Ascending aorta (tissue), 2 donors: Measurements from ENCODE around the gene PGGHG. TPM values are rescaled to one million over a fixed set of nuclear protein-coding genes. Genes with fewer than 3 reads are reported as not detected.

ENCODE experiments used
- DNase-seq, 2 donors: peaks; one replicate each; pipeline ENCODE4 v3.0.0-alpha.2; 2019; ENCODE audit warnings: low spot score in 2 of 2
- H3K27ac ChIP-seq, 2 donors: fragments of 200-600 bp; sonication (generic); one replicate each; pipeline ENCODE4 v1.5.1; 2016 to 2017; ENCODE audit warnings: mild to moderate bottlenecking in 1 of 2
- H3K27me3 ChIP-seq: fragments of 200-600 bp; sonication (generic); one replicate; pipeline ENCODE4 v1.5.1; 2017
- H3K36me3 ChIP-seq, 2 donors: fragments of 200-600 bp; sonication (generic); one replicate each; pipeline ENCODE4 v1.5.1; 2016
- H3K4me1 ChIP-seq, 2 donors: fragments of 200-600 bp; sonication (generic); one replicate each; pipeline ENCODE4 v1.5.1; 2016 to 2017; ENCODE audit warnings: mild to moderate bottlenecking in 1 of 2
- H3K4me3 ChIP-seq, 2 donors: fragments of 200-600 bp; sonication (generic); one replicate each; pipeline ENCODE4 v1.5.1; 2016 to 2017; ENCODE audit warnings: mild to moderate bottlenecking in 1 of 2
- H3K9me3 ChIP-seq, 2 donors: fragments of 200-600 bp; sonication (generic); one replicate each; pipeline ENCODE4 v1.5.1; 2016
- intact Hi-C: fragments of 100-400 bp; cut with DNase I; formaldehyde crosslinking; loops from one replicate; pipeline ENCODE4 v1.15.1; 2023
- total RNA-seq: library from RNA; depleted of rRNA; stranded (reverse); fragments of >200 nt; gene quantifications from one replicate; pipeline ENCODE4 v1.1.0, GENCODE V29; 2016
- TF ChIP-seq, protein P1 (sequence below), 3 experiments: fragments of 200-600 bp in 2 of 3; fragments of 450-650 bp in 1 of 3; sonication (generic) in 2 of 3; IDR thresholded peaks; one replicate each; pipeline ENCODE4 v1.5.1; 2016 to 2019; ENCODE audit warnings: antibody characterized with exemption in 3 of 3, mild to moderate bottlenecking in 1 of 3, moderate library complexity in 1 of 3

PGGHG gene
- total RNA-seq, 1 donor from 2014 or later, result 155 TPM

DNA sequence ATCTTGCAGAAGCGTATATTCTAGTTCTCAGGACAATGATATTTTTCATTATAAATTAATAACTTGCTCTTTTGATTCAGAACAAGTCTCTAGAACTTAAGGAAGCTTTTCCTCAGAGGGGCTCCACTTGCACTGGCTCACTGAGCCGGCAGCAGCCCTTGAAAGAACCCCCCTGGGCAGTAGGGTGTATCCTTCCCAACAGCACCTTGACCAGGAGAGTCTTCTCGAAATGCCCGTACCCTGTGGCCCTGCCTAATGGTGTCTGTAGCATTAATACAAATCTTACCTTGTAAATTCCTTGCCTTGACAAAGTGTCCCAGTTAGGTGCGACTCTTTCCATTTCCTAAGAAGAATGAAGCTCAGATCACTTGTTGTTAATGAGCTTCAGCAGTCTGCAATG, 38.7 kb upstream of the PGGHG start:
- H3K27ac ChIP-seq, result no peak overlapping the region
- intact Hi-C loops, result loop anchor here (5.0 kb wide), 1 partner anchor 107 kb away; no protein-coding TSS in a partner anchor
- no peaks in the 10 kb centered on the region for H3K27me3 ChIP-seq
- TF ChIP-seq, protein P1, sequence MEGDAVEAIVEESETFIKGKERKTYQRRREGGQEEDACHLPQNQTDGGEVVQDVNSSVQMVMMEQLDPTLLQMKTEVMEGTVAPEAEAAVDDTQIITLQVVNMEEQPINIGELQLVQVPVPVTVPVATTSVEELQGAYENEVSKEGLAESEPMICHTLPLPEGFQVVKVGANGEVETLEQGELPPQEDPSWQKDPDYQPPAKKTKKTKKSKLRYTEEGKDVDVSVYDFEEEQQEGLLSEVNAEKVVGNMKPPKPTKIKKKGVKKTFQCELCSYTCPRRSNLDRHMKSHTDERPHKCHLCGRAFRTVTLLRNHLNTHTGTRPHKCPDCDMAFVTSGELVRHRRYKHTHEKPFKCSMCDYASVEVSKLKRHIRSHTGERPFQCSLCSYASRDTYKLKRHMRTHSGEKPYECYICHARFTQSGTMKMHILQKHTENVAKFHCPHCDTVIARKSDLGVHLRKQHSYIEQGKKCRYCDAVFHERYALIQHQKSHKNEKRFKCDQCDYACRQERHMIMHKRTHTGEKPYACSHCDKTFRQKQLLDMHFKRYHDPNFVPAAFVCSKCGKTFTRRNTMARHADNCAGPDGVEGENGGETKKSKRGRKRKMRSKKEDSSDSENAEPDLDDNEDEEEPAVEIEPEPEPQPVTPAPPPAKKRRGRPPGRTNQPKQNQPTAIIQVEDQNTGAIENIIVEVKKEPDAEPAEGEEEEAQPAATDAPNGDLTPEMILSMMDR (IDR thresholded peaks at IDR 0.05), result no peak
- peaks cover 52 to 73% of the 10 kb centered on the region in 2 donors for H3K36me3 ChIP-seq
- no peak overlapping the region for H3K4me3 ChIP-seq
- DNase-seq, result no peak
- H3K4me1 ChIP-seq, result no peaks in the 10 kb centered on the region
- H3K9me3 ChIP-seq, result no peaks in the 10 kb centered on the region

DNA sequence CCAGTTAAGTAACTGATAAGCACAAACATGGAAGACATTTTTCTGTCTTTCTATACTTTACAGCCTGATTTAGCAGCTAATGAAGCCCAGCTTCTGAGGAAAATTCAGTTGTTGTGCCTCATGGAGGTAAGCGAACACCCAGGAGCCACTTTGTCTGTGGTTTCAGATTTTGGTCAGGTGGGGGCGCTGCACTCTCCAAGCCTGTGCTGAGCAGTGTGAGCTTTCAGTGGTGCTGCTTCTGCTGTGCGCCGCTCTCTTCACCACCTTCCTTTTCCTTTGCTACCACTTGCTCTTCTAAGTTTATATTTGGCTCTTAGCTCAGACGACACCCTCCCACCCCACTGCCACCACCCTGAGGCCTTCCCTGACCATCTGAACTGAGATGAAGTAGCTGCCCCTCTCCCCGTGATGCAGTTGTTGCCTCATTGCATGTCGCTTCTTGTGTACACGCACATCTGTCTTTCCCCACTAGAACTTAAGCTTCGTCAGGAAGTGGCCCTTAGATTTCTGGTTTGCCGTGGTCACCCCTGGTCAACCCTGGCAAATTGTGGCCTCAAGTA, 38.1 kb upstream of the PGGHG start:
- Histone ChIP-seq H3K36me3 (peaks cover 48 to 68% of the 10 kb centered on the region in 2 donors), H3K4me3 (no peak overlapping the region), H3K9me3 (no peaks in the 10 kb centered on the region), H3K27me3 (no peaks in the 10 kb centered on the region), H3K27ac (no peak overlapping the region), H3K4me1 (no peaks in the 10 kb centered on the region)
- DNase-seq, result peak in 1 of 2 donors; percentile 74
- intact Hi-C loops, result loop anchor here (5.0 kb wide), 1 partner anchor 106 kb away; no protein-coding TSS in a partner anchor
- TF ChIP-seq, protein P1 (IDR thresholded peaks at IDR 0.05), result peak; percentile 52 to 69 (median 59)

DNA sequence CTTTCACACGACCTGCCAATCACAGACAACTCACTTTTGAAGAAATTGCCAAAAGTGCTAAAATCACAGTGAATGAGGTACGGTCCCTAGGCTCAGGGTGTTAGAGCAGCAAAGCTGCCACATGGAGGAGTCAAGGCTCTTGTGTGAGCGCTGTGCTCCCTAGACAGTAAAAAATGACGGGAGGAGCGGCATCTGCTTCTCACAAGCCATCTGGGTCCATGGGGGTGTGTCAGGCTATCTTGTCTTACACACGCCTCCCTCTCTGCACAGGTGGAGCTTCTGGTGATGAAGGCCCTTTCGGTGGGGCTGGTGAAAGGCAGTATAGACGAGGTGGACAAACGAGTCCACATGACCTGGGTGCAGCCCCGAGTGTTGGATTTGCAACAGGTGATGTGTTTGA, 37.4 kb upstream of the PGGHG start:
- H3K4me3 ChIP-seq, result no peak overlapping the region
- H3K27me3 ChIP-seq, result no peaks in the 10 kb centered on the region
- H3K4me1 ChIP-seq, result no peaks in the 10 kb centered on the region
- H3K27ac ChIP-seq, result no peak overlapping the region
- DNase-seq, result peak in 1 of 2 donors; percentile 48
- no peaks in the 10 kb centered on the region for H3K9me3 ChIP-seq
- intact Hi-C loops, result loop anchor here (5.0 kb wide), 1 partner anchor 106 kb away; no protein-coding TSS in a partner anchor
- TF ChIP-seq, protein P1 (IDR thresholded peaks at IDR 0.05), result no peak
- peaks cover 46 to 60% of the 10 kb centered on the region in 2 donors for H3K36me3 ChIP-seq

DNA sequence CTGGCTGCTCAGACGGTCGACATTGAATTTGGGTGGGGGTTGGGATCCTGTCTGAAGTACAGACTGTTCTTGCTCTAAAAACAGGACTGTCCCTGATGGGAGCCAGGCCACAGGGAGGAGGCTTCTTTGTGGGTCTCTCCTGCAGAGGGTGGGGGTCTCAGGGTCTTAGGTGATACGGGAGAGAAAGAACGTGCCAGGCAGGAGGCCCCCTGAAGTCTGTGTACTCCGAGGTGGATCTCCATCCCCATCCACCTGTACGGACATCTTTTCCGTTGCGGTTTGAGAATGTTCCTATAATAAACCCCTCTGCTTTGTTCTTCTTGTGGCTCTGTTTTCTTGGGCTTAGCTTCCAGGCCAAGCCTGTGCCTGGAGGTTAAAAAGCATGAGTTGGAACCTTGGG, 36.3 kb upstream of the PGGHG start:
- H3K27ac ChIP-seq, result no peak overlapping the region
- no peaks in the 10 kb centered on the region for H3K4me1 ChIP-seq
- intact Hi-C loops, result loop anchor here (5.0 kb wide), 1 partner anchor 105 kb away; no protein-coding TSS in a partner anchor
- no peak overlapping the region for H3K4me3 ChIP-seq
- H3K36me3 ChIP-seq, result peaks cover 35 to 49% of the 10 kb centered on the region in 2 donors
- DNase-seq, result peak in 1 of 2 donors; percentile 43
- TF ChIP-seq, protein P1 (IDR thresholded peaks at IDR 0.05), result no peak
- no peaks in the 10 kb centered on the region for H3K27me3 ChIP-seq
- no peaks in the 10 kb centered on the region for H3K9me3 ChIP-seq

DNA sequence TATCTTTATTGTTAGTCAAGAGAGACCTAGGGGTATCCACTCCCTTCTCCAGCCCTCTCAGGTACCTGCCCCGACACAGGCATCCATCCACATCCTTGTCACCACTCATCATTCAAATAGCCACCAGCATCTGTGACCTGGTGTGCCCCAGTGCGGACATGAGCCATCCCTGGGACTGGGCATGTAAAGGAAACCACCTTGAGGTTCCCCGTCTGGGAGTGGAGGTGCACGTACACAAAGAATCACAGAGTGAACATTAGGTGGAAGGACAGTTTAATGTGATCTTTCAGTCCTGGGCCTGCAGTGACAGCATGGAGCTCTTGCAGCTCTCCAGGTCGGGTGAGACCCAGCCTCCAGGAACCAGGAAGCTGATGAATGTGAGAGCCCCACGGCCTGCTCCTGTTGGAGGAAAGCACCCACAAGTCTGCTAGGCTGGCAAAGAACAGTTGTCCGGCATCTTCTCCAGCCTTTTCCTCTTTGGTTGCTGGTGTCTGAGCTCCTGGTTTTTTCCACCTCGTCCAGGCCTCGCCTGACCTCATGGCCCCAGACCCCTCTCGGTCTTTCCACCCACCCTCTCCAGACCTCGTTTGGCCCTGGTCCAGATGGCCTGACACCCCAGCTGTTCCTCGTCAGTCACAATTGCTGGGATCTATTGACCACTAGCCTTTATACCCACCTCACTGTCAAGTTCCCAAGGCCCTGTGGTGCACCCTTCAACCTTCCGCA, 35.6 kb upstream of the PGGHG start:
- Histone ChIP-seq H3K27ac (no peak overlapping the region), H3K4me3 (no peak overlapping the region), H3K9me3 (no peaks in the 10 kb centered on the region), H3K36me3 (peaks cover 28 to 43% of the 10 kb centered on the region in 2 donors), H3K27me3 (no peaks in the 10 kb centered on the region), H3K4me1 (no peaks in the 10 kb centered on the region)
- TF ChIP-seq, protein P1 (IDR thresholded peaks at IDR 0.05), result no peak
- peak in 1 of 2 donors; percentile 52 for DNase-seq
- intact Hi-C loops, result loop anchor here (5.0 kb wide), 1 partner anchor 104 kb away; no protein-coding TSS in a partner anchor
